ENCODE measurements around the gene KCNH4. TPM values are rescaled to one million over a fixed set of nuclear protein-coding genes. Genes with fewer than 3 reads are reported as not detected.

Gene KCNH4
- total RNA-seq, 1 donor from 2014 or later, result not detected

- no peak overlapping the region for H3K4me3 Mint-ChIP-seq (ENCODE audit: unreplicated experiment)
- no peak overlapping the region for H3K27ac Mint-ChIP-seq (ENCODE audit: unreplicated experiment)
- H3K9me3 Mint-ChIP-seq (ENCODE audit: unreplicated experiment), result no peaks in the 10 kb centered on the region
- H3K36me3 Mint-ChIP-seq (ENCODE audit: unreplicated experiment), result no peaks in the 10 kb centered on the region
- no peak for DNase-seq (ENCODE audit: extremely low spot score, unreplicated experiment)
- H3K4me1 Mint-ChIP-seq (ENCODE audit: unreplicated experiment), result no peaks in the 10 kb centered on the region
- peaks cover 40% of the 10 kb centered on the region for H3K27me3 Mint-ChIP-seq (ENCODE audit: unreplicated experiment)
- TF ChIP-seq CTCF (IDR thresholded peaks at IDR 0.05), result no peak
These were observed 6.7 kb downstream of the KCNH4 start for GRCh38 chr17:42174126-42174783.

GRCh38 chr17:42171831-42172230, 9.1 kb downstream of the KCNH4 start:
- H3K36me3 Mint-ChIP-seq (ENCODE audit: unreplicated experiment), result no peaks in the 10 kb centered on the region
- no peak for TF ChIP-seq CTCF (IDR thresholded peaks at IDR 0.05)
- no peaks in the 10 kb centered on the region for H3K9me3 Mint-ChIP-seq (ENCODE audit: unreplicated experiment)
- H3K27ac Mint-ChIP-seq (ENCODE audit: unreplicated experiment), result no peak overlapping the region
- no peak overlapping the region for H3K4me3 Mint-ChIP-seq (ENCODE audit: unreplicated experiment)
- DNase-seq (ENCODE audit: extremely low spot score, unreplicated experiment), result no peak
- H3K4me1 Mint-ChIP-seq (ENCODE audit: unreplicated experiment), result no peaks in the 10 kb centered on the region
- H3K27me3 Mint-ChIP-seq (ENCODE audit: unreplicated experiment), result peaks cover 31% of the 10 kb centered on the region

- no peak for TF ChIP-seq CTCF (IDR thresholded peaks at IDR 0.05)
- H3K27ac Mint-ChIP-seq (ENCODE audit: unreplicated experiment), result no peak overlapping the region
- no peaks in the 10 kb centered on the region for H3K4me1 Mint-ChIP-seq (ENCODE audit: unreplicated experiment)
- peaks cover 16% of the 10 kb centered on the region for H3K27me3 Mint-ChIP-seq (ENCODE audit: unreplicated experiment)
- H3K9me3 Mint-ChIP-seq (ENCODE audit: unreplicated experiment), result no peaks in the 10 kb centered on the region
- no peak overlapping the region for H3K4me3 Mint-ChIP-seq (ENCODE audit: unreplicated experiment)
- no peaks in the 10 kb centered on the region for H3K36me3 Mint-ChIP-seq (ENCODE audit: unreplicated experiment)
- DNase-seq (ENCODE audit: extremely low spot score, unreplicated experiment), result no peak
These were observed 11.6 kb downstream of the KCNH4 start for GRCh38 chr17:42169351-42169750.

- Mint-ChIP-seq H3K27me3 (ENCODE audit: unreplicated experiment) (peaks cover 14% of the 10 kb centered on the region), H3K27ac (ENCODE audit: unreplicated experiment) (no peak overlapping the region), H3K4me3 (ENCODE audit: unreplicated experiment) (no peak overlapping the region), H3K4me1 (ENCODE audit: unreplicated experiment) (no peaks in the 10 kb centered on the region), H3K36me3 (ENCODE audit: unreplicated experiment) (no peaks in the 10 kb centered on the region), H3K9me3 (ENCODE audit: unreplicated experiment) (no peaks in the 10 kb centered on the region)
- no peak for DNase-seq (ENCODE audit: extremely low spot score, unreplicated experiment)
- TF ChIP-seq CTCF (IDR thresholded peaks at IDR 0.05), result no peak
These were observed 13.1 kb downstream of the KCNH4 start for GRCh38 chr17:42167807-42168206.

- Mint-ChIP-seq H3K36me3 (ENCODE audit: unreplicated experiment) (no peaks in the 10 kb centered on the region), H3K9me3 (ENCODE audit: unreplicated experiment) (no peaks in the 10 kb centered on the region), H3K27ac (ENCODE audit: unreplicated experiment) (no peak overlapping the region), H3K4me3 (ENCODE audit: unreplicated experiment) (no peak overlapping the region), H3K27me3 (ENCODE audit: unreplicated experiment) (peaks cover 8% of the 10 kb centered on the region), H3K4me1 (ENCODE audit: unreplicated experiment) (no peaks in the 10 kb centered on the region)
- TF ChIP-seq CTCF (IDR thresholded peaks at IDR 0.05), result no peak
- DNase-seq (ENCODE audit: extremely low spot score, unreplicated experiment), result no peak
These were observed 14.7 kb downstream of the KCNH4 start for GRCh38 chr17:42166196-42166763.
